Pons (tissue), 1 donor: ENCODE measurements around the gene SLC25A14.
"Not testable (repeated sequence)": the region's sequence is repeated elsewhere in the genome, so short reads cannot be mapped to it uniquely, and the experiment has no call there.

ENCODE experiments used
- DNase-seq: peaks from one replicate; pipeline ENCODE4 v3.0.0-alpha.2; 2016; ENCODE audit warnings: low spot score

SLC25A14 gene

DNA sequence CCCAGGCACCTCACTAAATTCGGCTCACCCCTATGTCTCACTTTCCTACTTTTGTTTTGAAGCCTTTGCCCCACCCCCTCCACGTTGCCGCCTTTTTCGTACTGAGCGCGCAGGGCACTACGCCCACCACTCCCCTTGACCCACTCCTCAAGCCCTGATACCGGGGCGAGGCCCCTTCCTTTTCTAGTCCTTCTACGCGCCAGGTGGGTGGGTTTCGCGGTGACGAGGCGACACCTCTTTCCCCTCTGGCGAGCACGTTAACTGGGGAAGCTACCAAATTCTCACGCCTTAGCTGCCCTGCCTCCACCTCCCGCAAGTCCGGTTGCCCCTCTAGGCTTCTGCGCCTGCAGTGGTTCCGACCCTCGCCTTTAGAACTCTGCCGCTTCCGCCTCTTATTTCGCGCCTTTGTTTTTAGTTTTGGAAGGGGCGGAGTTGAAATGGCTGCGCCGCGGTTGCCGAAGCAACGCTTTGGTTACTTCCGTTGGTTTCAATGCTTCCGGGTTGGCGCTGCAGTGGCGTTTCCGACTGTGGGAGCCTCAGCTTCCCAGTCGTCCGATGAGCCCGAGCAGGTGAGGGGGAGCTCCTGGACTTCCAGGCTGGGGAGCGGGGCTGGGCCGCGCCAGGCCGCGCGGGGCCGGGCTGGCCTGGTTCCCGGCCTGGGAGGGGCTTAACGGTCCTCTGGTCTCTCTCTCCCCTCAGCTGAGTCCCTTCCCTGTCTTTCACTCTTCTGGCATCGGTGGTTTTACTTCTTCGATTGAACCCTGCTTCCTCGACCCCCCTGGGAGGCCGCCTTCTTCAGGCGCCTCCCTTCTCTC, at the start of gene SLC25A14:
Gene SLC25A14 (plus strand): TSS at position 512 of the 815 bp plus-strand sequence. CDS start 360 bp downstream, outside the sequence.
- peak; percentile 48 for DNase-seq

DNA sequence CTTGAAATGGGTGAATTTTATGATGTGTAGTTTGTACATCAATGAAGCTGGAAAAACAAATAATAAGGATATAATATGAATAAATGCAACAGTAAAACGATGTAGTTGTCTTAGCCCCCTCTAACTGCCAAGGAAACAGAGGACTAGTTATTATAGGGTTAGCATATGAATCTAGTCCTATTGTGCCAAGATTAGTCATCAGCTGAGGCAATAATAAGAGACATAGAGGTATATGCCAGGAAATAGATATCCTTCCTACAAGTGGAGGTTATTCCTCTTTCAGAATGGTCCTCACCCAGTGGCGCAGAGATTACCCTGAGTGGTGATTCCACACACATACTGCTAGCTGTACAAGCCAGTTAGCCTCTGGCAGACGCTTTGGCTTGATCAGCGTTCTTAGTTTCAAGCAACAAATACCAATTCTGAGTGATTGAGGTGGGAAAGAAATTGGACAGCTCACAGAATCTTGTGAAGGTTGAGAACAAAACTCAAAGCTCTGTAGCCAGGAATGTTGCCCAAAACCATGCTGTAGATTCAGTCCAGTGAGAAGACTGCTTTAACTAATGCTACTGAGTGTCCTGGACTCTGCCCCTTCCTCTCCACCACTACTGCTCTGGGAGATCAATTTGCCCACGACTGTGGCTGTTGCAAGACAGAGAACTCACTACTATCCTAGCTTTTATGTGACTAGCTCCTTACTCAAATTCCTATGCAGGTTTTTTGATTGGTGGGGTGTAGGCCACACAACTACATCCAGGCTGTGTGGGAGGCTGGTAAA, 44.0 kb upstream of the SLC25A14 start:
- no peak for DNase-seq

- no peak for DNase-seq
Measured at GRCh38 chrX:130296297-130296678, 43.4 kb upstream of the SLC25A14 start.

DNA sequence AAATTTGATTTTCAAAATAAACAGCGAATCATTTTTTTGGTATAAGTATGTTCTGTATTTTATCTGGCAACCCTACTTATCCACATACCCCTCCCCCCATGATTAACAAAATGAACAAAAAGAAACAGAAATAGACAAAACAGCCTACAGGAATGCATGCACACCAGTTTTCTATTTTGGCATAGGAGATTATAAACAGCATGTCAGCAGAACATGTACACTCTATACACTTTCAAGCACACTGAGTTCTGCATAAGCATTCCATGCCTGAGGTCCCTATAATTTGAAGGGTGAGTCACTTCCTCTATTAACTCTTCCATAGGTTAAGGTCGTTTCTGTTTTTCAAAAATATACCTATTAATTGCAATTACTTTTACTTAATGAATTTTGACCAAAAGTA, 43.0 kb upstream of the SLC25A14 start:
- no peak for DNase-seq

- DNase-seq = no peak
Measured at GRCh38 chrX:130299279-130300009, 40.3 kb upstream of the SLC25A14 start.

- no peak for DNase-seq
Measured at GRCh38 chrX:130300010-130300282, 39.8 kb upstream of the SLC25A14 start.

DNA sequence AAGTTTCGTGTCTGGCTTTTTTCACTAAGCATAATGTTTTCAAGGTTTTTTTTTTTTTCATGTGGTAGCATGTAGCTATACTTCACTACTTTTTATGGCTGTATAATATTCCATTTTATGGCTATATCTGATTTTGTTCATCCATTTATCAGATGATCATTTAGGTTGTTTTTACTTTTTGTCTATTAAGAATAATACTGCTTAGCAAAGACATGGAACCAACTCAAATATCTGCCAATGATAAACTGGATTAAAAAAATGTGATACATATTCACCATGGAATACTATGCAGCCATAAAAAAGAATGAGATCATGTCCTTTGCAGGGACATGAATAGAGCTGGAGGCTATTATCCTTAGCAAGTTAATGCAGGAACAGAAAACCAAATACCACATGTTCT, 38.3 kb upstream of the SLC25A14 start:
- no peak for DNase-seq

- DNase-seq = no peak
Measured at GRCh38 chrX:130301977-130302376, 37.7 kb upstream of the SLC25A14 start.

DNA sequence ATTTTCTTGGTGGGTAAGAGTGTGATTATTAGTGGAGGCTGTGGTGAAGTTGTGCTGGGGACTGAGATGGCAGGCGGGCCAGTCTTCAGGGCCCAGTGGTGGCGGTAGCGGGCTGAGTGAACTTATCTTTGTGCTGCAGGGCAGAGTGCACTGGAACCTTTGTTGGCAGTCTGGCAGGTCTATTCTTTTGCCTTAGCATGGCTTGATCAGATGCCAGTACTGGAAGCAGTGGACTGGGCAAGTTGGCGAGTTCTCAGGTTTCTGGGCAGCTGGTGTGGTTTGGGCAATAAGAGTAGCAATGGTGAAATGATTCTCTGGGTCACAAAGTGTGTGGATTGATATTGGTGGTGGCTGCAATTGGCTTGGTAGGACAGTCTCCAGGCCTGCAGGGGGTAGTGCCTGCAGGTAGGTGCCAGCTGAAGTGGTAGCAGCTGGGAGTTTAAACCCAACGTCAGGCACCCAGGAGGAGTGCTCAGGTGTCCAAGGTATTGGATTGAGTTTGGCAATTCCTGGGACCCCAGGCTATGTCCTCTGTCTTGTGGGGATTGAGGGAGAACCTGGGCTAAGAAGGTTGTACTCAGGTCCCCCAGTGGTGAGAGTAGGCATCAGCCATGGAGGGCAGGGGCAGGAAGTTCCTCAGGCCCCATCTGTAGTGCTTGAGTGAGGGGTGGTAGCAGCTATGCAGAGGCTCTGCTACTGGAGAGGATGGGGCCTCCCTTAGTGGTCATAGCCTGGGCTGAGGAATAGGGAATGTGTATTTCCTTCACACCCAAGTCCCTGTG, 34.9 kb upstream of the SLC25A14 start:
- DNase-seq = no peak

GRCh38 chrX:130319886-130320285, 19.8 kb upstream of the SLC25A14 start:
- DNase-seq = not testable (repeated sequence)

- no peak for DNase-seq
Measured at GRCh38 chrX:130321550-130321949, 18.2 kb upstream of the SLC25A14 start.

DNA sequence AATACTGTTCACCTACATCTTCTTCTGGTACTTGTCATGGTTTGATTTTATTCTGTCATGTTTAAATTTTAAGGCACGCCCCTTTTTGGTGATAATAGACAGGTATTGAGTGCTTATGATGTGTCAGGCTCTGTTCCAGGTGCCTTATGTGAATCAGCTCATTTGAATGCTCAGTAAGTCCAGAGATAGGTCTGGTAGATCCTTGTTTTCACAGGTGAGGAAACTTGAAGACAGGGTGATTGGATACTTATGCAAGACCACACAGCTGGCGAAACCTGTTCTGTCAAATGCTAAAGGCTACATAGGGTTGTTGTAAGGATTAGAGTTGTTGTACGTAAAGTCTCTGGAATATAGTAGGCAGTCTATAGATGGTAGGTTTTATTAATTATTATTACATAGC, 9.6 kb upstream of the SLC25A14 start:
- no peak for DNase-seq

DNA sequence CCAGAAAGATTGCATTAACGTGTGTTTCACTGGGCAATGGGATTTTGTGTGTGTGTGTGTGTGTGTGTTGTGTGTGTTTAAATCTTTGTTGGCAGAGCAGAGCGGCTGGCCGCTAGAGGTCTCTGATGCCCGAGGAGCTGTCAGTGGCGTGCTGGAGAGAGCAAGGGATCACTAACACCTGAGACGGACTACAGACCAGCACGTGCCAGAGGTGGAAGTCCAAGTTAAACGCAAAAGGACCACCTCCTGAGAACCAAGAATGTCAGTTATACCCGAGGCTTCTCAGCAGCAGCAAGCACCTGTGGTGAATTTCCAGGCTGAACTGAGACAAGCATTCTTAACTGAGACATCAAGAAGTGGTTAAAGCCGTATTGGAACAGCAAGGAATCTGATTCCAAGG, 9.0 kb upstream of the SLC25A14 start:
- peak; percentile 12 for DNase-seq

DNA sequence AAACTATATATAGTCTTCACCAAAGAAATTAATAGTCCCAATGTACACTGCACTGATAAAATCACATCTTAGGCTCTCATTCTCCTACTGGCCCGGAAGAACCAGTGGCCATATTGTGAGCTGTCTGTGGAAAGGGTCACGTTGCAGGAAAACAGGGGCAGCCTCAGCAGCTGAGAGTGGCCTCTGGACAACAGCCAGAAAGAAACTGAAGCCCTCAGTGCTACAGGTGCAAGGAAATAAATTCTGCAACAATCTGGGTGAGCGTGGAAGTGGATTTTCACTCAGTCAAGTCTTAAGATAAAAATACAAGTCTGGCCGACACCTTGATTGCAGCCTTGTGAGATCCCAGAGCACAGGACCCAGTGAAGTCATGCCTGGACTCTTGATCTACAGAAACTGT, 3.2 kb upstream of the SLC25A14 start:
- no peak for DNase-seq

DNA sequence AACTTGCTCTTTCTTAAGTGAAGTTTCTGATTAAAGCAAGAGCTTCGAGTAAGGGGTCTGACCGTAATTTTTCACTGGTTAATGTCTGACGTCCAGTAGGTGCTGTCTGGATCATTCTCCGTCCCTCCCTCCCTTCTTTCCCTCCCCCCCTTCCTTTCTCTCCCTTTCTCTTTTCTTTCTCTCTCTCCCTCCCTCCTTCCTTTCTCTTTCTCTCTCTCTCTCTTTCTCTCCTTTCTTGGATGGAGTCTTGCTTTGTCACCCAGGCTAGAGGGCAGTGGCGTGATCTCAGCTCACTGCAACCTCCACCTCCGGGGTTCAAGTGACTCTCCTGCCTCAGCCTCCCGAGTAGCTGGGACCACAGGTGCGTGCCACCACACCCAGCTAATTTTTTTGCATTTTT, 850 bp upstream of the SLC25A14 start:
- not testable (repeated sequence) for DNase-seq

DNA sequence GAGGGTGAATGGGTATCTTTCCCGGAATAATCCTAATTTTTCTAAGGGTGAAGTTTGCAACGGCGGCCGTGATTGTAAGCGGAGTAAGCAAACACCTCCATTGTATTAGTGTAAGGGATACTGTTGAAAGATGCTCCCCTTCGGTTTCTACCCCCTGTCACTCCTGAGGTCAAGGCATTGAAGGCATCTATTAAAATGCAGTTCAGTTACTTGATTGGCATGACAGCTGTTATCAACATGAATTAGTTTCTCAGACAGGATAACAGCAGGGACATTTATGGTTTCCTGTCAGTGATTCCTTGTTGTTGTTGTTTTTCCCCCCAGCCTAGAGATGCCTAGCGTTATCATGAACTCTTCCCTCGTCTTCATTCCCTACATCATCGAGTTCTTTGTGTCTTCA, 552 bp downstream of the SLC25A14 start:
- DNase-seq = no peak

DNA sequence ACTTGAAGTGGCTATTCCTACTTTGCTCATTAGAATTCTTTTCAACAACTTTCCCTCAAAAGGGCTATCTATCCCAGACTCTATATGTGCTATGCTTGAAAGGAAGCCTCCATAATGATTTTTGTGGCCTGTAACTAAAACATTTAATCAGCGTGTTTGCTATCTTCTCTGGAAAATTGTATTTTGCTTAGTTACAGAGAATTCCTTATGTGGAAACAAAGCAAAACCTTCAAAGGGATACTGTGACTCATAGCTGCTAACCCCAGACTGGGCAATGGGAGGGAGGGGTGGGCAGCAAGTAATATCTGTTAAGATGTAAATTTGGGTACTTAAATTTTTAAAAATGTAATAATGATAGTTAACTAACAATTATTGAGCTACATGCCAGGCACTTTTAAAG, 3.7 kb downstream of the SLC25A14 start:
- DNase-seq = no peak

GRCh38 chrX:130347321-130347720, 7.6 kb downstream of the SLC25A14 start:
- DNase-seq = no peak

DNA sequence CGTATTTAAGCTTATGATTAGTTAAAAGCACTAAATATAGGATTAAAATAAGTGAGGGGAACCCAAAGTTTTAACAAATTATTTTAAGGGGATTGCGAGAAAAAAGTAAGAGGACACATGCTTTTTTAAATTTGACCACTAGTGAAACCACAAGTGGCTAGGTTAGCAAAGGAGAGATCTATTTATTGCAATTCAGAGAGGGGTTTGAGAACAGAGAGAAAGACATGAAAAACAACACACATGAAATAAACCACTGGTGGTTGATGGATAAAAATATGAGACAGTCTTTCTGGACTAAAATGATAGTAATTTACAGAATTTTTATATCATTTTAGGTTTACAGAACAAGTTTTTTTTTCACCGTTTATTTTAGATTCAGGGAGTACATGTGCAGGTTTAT, 11.8 kb downstream of the SLC25A14 start:
- no peak for DNase-seq

DNA sequence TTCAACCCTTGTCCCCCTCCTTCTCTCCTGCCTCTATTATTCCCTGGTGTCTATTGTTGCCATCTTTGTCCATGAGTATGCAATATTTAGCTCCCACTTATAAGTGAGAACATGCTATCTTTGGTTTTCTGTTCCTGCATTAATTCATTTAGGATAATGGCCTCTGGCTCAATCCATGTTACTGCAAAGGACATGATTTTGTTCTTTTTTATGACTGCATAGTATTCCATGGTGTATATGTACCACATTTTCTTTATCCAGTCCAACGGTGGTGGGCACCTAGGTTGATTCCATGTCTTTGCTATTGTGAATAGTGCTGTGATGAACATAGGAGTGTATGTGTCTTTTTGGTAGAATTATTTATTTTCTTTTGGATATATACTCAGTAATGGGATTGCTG, 12.3 kb downstream of the SLC25A14 start:
- not testable (repeated sequence) for DNase-seq

GRCh38 chrX:130376077-130376476, 36.4 kb downstream of the SLC25A14 start:
- DNase-seq = no peak

GRCh38 chrX:130378024-130378669, 38.4 kb downstream of the SLC25A14 start:
- DNase-seq = peak; percentile 60
